GM12872 (cell line): ENCODE data around the gene ZNF808.

Source experiments
- CTCF ChIP-seq: IDR thresholded peaks from 3 replicates; pipeline ENCODE4 v1.5.1; 2011; ENCODE audit warnings: low read depth, mild to moderate bottlenecking, low read length, moderate library complexity; ENCODE audit not compliant: insufficient read depth

The ZNF808 gene

DNA sequence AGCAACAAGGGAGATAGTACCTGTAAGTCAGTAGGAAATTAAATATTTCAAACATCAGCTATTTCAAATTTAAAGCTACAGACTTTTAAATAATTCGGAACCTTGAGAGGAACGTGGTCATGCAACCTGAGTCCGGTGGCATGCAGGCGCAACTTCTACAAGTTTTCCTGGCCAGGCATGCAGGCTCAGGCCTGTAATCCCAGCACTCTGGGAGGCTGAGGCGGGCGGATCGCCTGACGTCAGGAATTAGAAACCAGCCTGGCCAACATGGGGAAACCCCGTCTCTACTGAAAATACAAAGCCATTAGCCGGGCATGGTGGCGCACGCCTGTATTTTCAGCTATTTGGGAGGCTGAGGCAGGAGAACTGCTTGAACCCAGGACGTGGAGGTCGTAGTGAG is 40.5 kb downstream of the ZNF808 start:
- no peak for TF ChIP-seq CTCF

GRCh38 chr19:52570000-52570861 is 42.8 kb downstream of the ZNF808 start, which contains the start of gene ZNF701:
Gene ZNF701, plus strand, starts transcription at chr19:52570287. Its CDS starts 3,861 bp downstream, at chr19:52574148.
- TF ChIP-seq CTCF = 0 out of 3 replicates have a peak, but pooled peaks have one; percentile 11

- no peak for TF ChIP-seq CTCF
Measured at GRCh38 chr19:52584736-52585440, 57.4 kb downstream of the ZNF808 start.

DNA sequence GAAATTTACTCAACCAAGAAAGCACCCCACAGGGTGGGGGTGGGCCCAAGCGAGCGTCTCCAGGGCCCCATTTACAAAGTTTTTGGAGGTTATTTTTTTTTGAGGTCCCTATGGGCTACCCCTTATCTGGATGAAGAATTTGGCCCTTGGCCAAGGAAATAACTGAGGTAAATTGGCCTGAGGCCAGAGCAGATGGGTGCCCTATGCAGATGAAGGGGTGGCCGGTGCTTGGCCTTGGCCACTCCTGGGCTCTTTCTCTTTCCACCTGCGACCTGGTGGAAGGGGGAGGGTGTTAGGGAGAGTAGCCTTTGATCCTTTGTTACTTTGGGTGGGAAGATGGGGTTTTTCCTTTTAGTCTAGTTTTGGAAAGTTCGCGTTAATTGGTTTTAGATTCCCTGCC is 58.1 kb downstream of the ZNF808 start:
- no peak for TF ChIP-seq CTCF

DNA sequence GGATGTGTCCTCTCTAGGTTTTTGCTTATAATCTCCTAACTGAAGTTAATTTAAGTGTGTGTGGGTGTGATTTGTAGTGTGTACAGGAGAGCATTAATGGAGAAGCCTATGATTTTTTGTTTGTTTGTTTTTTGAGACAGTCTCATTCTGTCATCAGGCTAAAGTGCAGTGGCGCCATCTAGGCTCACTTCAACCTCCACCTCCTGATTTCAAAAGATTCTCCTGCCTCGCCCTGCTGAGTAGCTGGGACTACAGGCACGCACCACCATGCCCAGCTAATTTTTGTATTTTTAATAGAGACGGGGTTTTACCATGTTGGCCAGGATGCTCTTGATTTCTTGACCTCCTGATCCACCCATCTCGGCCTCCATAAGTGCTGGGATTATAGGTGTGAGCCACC is 63.3 kb downstream of the ZNF808 start:
- no peak for TF ChIP-seq CTCF

GRCh38 chr19:52592301-52592700 is 64.8 kb downstream of the ZNF808 start:
- peak; percentile 19; the same call in 1 of the 3 replicates for TF ChIP-seq CTCF

DNA sequence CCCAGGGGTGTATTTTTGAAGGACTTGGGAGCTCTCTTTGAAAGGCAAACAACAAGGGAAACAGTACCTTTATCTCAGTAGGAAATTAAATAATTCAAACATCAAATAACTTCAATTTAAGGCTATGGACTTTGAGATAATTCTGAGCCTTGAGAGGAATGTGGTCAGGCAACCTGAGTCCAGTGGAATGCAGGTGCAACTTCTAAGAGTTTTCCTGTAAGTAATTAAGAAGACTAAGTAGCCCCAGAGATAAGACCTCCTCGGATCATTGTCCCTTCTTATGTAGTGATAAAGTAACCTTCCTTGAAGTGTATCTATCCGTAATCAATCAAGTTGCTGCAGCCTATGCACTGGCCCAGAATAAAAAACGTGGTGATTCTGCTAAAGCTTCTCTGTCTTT is 71.8 kb downstream of the ZNF808 start:
- TF ChIP-seq CTCF = no peak
